SK-N-MC (cell line): Measurements from ENCODE around the gene ADRB1.

ENCODE experiments used
- EZH2 ChIP-seq: fragments of 200-600 bp; sonication (generic); IDR thresholded peaks from one replicate; pipeline ENCODE4 v1.6.1; 2017; ENCODE audit warnings: antibody characterized with exemption
- FOXP2 ChIP-seq: optimal IDR thresholded peaks from 2 replicates; pipeline ENCODE3; 2011; ENCODE audit warnings: mild to moderate bottlenecking, moderate library complexity; ENCODE audit not compliant: insufficient read depth; ENCODE audit errors: extremely low read length, control extremely low read depth
- POLR2AphosphoS5 ChIP-seq: IDR thresholded peaks from 2 replicates; pipeline ENCODE4 v1.6.1; 2012; ENCODE audit warnings: mild to moderate bottlenecking, low read depth, low read length, borderline replicate concordance

DNA sequence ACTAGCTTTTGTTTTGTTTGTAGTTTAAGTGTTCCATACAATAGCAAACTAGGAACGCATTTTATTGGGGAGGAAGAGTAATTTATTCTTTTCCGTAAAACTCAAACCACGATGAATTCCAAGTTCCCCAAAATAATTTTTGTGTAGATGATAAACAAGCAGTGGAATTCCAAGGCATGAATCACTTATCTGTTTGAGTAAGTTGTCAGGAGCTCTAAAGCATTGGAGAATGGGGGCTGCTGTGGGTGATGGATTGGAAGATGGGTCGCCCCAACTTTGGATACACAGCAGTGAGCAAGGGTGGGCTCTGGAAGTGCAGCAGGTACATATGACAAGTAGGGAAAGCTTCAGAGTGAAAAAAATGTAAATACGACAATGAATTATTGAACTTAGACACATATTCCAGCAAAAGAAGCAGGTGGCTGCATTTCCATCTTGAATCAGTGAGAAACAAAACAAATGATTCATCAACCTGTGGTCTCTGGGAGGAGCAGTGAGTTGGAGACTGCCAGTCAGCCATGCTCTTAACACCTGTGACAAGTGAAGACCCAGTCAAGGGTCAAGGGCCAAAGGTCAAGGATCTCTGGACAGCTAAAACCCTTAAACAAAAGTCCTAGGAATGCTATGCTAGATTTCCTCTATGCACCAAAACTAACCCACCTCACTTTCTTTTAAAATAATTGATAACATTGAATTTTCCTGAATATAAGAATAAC is 34.2 kb upstream of the ADRB1 start:
- no peak for TF ChIP-seq EZH2
- no peak for TF ChIP-seq POLR2AphosphoS5
- no peak for TF ChIP-seq FOXP2
